GM12864 (cell line): ENCODE measurements around the gene ENTHD1.
A peak's percentile ranks its signal among the peaks of the same experiment; 100 is the strongest.

Source experiments
- DNase-seq: peaks from one replicate; pipeline ENCODE4 v3.0.0-alpha.2; 2011; ENCODE audit warnings: low read depth
- H3K4me3 ChIP-seq: 2 replicates; pipeline ENCODE4 v1.5.1; 2011; ENCODE audit warnings: mild to moderate bottlenecking, low read depth, low read length, control low read depth
- TF ChIP-seq, protein P1 (sequence below): IDR thresholded peaks from 2 replicates; pipeline ENCODE4 v1.5.1; 2011; ENCODE audit warnings: low read depth, mild to moderate bottlenecking, moderate library complexity, low read length, control low read depth, inconsistent platforms; ENCODE audit errors: missing control alignments

The ENTHD1 gene

DNA sequence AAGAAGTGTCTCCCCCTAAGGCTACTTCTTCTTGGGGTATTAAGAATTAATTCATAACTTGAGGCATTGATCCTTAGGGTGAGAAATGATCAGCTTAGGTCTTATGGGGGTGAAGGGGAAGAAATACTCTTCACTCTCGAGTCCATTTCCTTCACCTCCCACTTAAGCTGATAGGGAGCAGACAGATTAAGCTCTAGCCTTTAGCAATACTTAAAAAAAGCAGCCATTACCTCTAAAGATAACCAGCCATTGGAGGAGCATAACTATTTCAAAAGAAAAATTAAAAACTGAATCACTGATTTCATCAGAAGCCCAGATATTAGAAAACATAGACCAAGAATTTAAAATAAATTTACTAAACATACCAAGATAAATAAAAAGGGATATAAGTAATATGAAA is 60.5 kb downstream of the ENTHD1 start:
- H3K4me3 ChIP-seq, result no peak overlapping the region
- TF ChIP-seq, protein P1, sequence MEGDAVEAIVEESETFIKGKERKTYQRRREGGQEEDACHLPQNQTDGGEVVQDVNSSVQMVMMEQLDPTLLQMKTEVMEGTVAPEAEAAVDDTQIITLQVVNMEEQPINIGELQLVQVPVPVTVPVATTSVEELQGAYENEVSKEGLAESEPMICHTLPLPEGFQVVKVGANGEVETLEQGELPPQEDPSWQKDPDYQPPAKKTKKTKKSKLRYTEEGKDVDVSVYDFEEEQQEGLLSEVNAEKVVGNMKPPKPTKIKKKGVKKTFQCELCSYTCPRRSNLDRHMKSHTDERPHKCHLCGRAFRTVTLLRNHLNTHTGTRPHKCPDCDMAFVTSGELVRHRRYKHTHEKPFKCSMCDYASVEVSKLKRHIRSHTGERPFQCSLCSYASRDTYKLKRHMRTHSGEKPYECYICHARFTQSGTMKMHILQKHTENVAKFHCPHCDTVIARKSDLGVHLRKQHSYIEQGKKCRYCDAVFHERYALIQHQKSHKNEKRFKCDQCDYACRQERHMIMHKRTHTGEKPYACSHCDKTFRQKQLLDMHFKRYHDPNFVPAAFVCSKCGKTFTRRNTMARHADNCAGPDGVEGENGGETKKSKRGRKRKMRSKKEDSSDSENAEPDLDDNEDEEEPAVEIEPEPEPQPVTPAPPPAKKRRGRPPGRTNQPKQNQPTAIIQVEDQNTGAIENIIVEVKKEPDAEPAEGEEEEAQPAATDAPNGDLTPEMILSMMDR, result no peak
- DNase-seq, result no peak

DNA sequence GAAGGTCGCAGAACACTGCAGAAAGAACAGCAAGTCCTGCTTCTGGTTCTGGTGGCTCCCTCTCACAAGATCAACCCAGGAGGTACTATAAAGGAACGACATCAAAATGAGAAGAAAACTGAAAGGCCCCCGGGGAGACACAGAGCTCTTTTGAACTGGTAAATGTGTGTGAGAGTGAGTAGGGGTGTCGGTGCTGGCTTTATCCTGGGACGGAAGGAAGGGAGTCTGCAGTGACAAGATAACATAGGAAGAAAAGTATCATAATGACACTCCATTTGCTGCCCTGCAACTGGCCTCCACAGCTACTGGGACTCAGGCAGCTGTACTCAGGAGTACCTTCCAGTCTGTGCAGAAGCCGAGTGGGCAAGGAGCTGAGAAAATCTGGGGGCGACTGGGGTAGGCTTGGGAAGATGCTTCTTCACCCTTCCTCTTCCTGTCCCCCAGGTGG is 60.9 kb downstream of the ENTHD1 start:
- TF ChIP-seq, protein P1, result no peak
- DNase-seq, result no peak
- H3K4me3 ChIP-seq, result no peak overlapping the region

DNA sequence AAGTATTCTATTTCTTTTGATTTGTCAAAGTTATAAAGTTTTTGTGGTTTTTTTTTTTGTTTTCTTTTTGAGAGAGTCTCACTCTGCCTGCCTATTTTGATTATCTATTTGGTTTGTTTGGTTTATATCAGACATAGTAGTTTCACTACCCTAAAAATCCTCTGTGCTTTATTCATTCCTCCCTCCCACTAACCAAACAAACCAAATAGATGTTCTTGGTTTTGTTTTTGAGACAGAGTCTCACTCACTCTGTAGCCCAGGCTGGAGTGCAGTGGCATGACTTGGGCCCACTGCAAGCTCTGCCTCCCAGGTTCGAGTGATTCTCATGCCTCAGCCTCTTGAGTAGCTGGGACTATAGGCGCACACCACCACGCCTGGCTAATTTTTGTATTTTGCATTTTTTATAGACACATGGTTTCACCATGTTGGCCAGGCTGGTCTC is 67.9 kb downstream of the ENTHD1 start:
- peak; percentile 67 for DNase-seq
- H3K4me3 ChIP-seq, result no peak overlapping the region
- TF ChIP-seq, protein P1, result no peak

DNA sequence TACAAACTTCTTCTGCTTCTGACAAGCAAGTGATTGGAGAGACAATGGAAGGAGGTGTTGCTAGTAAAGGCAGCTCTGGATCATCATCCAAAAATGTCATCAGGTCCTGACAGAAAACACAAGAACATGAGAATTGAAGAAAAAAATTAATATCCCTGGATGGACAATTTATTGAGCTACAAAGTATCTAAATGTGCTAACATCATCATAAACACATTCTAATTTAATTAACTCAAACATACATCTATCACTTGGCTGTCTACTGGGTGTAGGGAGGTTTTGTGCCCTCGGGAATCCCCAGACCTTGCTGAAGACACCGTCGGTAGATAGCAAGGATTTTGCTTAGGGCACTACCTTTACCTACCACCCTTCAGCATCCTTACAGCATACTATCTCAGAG is 72.6 kb downstream of the ENTHD1 start:
- DNase-seq, result no peak
- no peak overlapping the region for H3K4me3 ChIP-seq
- TF ChIP-seq, protein P1, result no peak

DNA sequence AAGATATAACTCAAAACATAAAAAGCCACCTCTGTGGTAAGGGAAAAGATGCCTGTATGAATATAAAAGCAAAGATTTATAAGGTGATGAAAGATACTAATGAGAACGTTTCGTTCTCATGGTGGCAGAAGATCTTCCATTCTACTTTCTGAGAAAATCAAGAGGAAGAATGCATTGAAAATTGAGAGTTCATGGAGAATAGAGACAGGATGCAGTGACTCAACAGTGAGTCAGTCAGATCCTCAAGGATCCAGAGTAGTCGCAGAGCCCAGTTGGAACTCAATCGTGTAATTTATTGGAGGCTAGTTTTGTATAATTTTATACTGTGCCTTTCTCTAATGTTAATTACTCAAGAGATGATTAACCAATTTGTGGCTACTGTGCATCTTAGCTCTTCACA is 73.3 kb downstream of the ENTHD1 start:
- DNase-seq, result no peak
- H3K4me3 ChIP-seq, result no peak overlapping the region
- TF ChIP-seq, protein P1, result no peak

DNA sequence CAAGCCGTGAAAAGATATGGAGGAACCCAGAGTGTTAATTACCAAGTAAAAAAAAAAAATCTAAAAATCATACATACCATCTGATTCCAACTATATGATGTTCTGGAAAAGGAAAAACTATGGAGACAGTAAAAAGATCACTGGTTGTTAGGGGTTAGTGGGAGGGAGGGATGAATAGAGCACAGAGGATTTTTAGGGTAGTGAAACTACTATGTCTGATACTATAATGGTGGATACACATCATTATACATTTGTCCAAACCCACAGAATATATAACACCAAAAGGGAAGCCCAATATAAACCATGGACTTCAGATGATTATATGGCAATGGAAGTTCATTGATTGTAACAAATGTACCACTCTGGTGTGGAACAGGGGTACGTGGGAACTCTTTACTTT is 74.1 kb downstream of the ENTHD1 start:
- TF ChIP-seq, protein P1, result no peak

DNA sequence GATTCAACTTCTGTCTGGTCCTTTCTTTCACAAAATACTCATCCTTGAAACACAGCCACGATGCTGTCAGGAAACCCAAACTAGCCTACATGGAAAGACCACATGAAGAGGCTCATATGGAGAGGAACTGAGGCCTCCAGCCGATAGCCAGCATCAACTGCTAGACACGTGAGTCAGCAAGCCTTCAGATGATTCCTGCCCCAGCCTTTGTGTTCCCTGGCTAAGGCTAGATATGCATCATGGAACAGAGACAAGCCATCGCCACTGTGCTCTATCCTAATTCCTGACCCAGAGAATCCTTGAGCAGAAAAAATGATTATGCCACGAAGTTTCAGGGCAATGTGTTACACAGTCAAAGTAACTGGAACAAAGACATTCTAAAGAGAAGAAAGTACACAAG is 75.5 kb downstream of the ENTHD1 start:
- TF ChIP-seq, protein P1, result no peak
- DNase-seq, result no peak
- no peak overlapping the region for H3K4me3 ChIP-seq

More for the DNA sequence above, 74.1 kb downstream of the ENTHD1 start:
- H3K4me3 ChIP-seq, result no peak overlapping the region
- no peak for DNase-seq
